ENCODE results near the gene CARM1.

The CARM1 gene

GRCh38 chr19:10968527-10969135 lies 97.3 kb downstream of the CARM1 start:
- DNase-seq (ENCODE audit: extremely low read depth in 1 of 2, low read depth in 1 of 2), result no peak

- no peak for DNase-seq (ENCODE audit: extremely low read depth in 1 of 2, low read depth in 1 of 2)
These were observed 99.9 kb downstream of the CARM1 start for GRCh38 chr19:10971107-10971726.

Data from activated CD8-positive, alpha-beta memory T cell treated with anti-CD3 and anti-CD28 coated beads for 1 hour (primary cell).